Astrocyte (in vitro differentiated cells and primary cell): ENCODE results near the gene CATSPERB.

Experiments used
- EZH2 ChIP-seq: IDR thresholded peaks from 2 replicates; pipeline ENCODE4 v1.6.1; 2012; ENCODE audit warnings: mild to moderate bottlenecking, low read length, inconsistent platforms; ENCODE audit not compliant: insufficient read depth
- TF ChIP-seq, protein P1 (sequence below): IDR thresholded peaks from 2 replicates; pipeline ENCODE4 v1.5.1; 2011; ENCODE audit warnings: low read depth, mild to moderate bottlenecking, inconsistent platforms, low read length, moderate library complexity; ENCODE audit not compliant: insufficient read depth

DNA sequence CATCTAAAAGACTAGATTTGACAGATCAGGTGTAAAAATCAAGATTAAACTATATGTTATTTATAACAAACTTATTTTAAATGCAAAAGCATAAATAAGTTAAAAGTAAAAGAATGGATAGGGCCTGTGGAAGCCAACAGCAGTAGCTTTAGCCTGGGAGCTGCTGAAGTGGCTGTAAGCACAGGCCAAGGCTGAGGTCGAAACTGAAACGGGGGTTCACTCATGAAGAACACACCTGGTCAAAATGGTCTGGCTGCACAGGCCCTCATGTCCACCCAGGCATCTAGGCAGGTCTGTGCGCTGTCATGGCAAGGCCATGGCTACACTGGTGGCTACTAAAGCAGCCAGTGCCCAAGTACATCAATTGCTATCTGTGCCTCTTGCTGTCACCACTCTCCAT, 23.1 kb downstream of the CATSPERB start:
- no peak for TF ChIP-seq EZH2
- TF ChIP-seq, protein P1, sequence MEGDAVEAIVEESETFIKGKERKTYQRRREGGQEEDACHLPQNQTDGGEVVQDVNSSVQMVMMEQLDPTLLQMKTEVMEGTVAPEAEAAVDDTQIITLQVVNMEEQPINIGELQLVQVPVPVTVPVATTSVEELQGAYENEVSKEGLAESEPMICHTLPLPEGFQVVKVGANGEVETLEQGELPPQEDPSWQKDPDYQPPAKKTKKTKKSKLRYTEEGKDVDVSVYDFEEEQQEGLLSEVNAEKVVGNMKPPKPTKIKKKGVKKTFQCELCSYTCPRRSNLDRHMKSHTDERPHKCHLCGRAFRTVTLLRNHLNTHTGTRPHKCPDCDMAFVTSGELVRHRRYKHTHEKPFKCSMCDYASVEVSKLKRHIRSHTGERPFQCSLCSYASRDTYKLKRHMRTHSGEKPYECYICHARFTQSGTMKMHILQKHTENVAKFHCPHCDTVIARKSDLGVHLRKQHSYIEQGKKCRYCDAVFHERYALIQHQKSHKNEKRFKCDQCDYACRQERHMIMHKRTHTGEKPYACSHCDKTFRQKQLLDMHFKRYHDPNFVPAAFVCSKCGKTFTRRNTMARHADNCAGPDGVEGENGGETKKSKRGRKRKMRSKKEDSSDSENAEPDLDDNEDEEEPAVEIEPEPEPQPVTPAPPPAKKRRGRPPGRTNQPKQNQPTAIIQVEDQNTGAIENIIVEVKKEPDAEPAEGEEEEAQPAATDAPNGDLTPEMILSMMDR = no peak
